Stimulated activated CD4-positive, alpha-beta T cell treated with anti-CD3 and anti-CD28 coated beads, Interleukin-2, amount 100 ng/mL, for 24 hours (primary cell): ENCODE data around the gene EIF4E.
A peak's percentile ranks its signal among the peaks of the same experiment; 100 is the strongest.
"Not testable (repeated sequence)": the region's sequence is repeated elsewhere in the genome, so short reads cannot be mapped to it uniquely, and the experiment has no call there.

Experiments
- DNase-seq, 2 donors: peaks; one replicate each; pipeline ENCODE4 v3.0.0-alpha.2; 2020

The EIF4E gene

GRCh38 chr4:98928505-98929340 is at the start of gene EIF4E:
Gene EIF4E, minus strand, starts transcription at chr4:98929133. Its CDS starts 21 bp downstream, at chr4:98929112.
- peak; percentile 93 to 96 for DNase-seq

GRCh38 chr4:98977557-98977956 is 48.6 kb upstream of the EIF4E start:
- no peak for DNase-seq

- DNase-seq: no peak
Observed at GRCh38 chr4:98976716-98977115, 47.8 kb upstream of the EIF4E start.

- no peak for DNase-seq
Observed at GRCh38 chr4:98969878-98970785, 41.2 kb upstream of the EIF4E start.

- no peak for DNase-seq
Observed at GRCh38 chr4:98967786-98968329, 38.9 kb upstream of the EIF4E start.

- no peak for DNase-seq
Observed at GRCh38 chr4:98966926-98967325, 38.0 kb upstream of the EIF4E start.

GRCh38 chr4:98963538-98964433 is 34.9 kb upstream of the EIF4E start:
- DNase-seq: no peak

- no peak for DNase-seq
Observed at GRCh38 chr4:98961770-98962169, 32.8 kb upstream of the EIF4E start.

- no peak for DNase-seq
Observed at GRCh38 chr4:98959411-98959810, 30.5 kb upstream of the EIF4E start.

GRCh38 chr4:98958065-98958464 is 29.1 kb upstream of the EIF4E start:
- no peak for DNase-seq

GRCh38 chr4:98955229-98955628 is 26.3 kb upstream of the EIF4E start:
- no peak for DNase-seq

GRCh38 chr4:98951710-98952109 is 22.8 kb upstream of the EIF4E start:
- no peak for DNase-seq

GRCh38 chr4:98950925-98951324 is 22.0 kb upstream of the EIF4E start:
- DNase-seq: no peak

- DNase-seq: no peak
Observed at GRCh38 chr4:98946359-98946758, 17.4 kb upstream of the EIF4E start.

- DNase-seq: no peak
Observed at GRCh38 chr4:98945297-98945850, 16.4 kb upstream of the EIF4E start.

- no peak for DNase-seq
Observed at GRCh38 chr4:98939892-98940298, 11.0 kb upstream of the EIF4E start.

GRCh38 chr4:98939438-98939837 is 10.5 kb upstream of the EIF4E start:
- no peak for DNase-seq

- no peak for DNase-seq
Observed at GRCh38 chr4:98937986-98938720, 9.2 kb upstream of the EIF4E start.

GRCh38 chr4:98935633-98936032 is 6.7 kb upstream of the EIF4E start:
- DNase-seq: no peak

GRCh38 chr4:98934851-98935250 is 5.9 kb upstream of the EIF4E start:
- DNase-seq: not testable (repeated sequence)

GRCh38 chr4:98932539-98932938 is 3.6 kb upstream of the EIF4E start:
- no peak for DNase-seq
